HL-60 (cell line): ENCODE measurements around the gene SH3D19.

Experiments used
- DNase-seq, 2 experiments: peaks; one replicate each; pipeline ENCODE4 v3.0.0-alpha.2; 2010 to 2020; ENCODE audit warnings: low read depth in 1 of 2, low spot score in 1 of 2
- H3K27ac ChIP-seq: fragments of 250-450 bp; sonication (Bioruptor Pico); replicated peaks from 2 replicates; pipeline ENCODE4 v1.5.1; 2020; ENCODE audit warnings: mild to moderate bottlenecking, moderate library complexity
- H3K27me3 ChIP-seq: fragments of 250-450 bp; sonication (Bioruptor Pico); 2 replicates; pipeline ENCODE4 v1.5.1; 2021; ENCODE audit warnings: mild to moderate bottlenecking, moderate library complexity; ENCODE audit not compliant: insufficient read depth, poor library complexity, severe bottlenecking
- H3K4me3 ChIP-seq: replicated peaks from 2 replicates; pipeline ENCODE4 v1.5.1; 2011; ENCODE audit warnings: mild to moderate bottlenecking, control low read depth, low read length; ENCODE audit not compliant: insufficient read depth
- GABPA ChIP-seq: IDR thresholded peaks from 2 replicates; pipeline ENCODE4 v1.6.1; 2012; ENCODE audit warnings: low read depth
- POLR2AphosphoS5 ChIP-seq: IDR thresholded peaks from 2 replicates; pipeline ENCODE4 v1.6.1; 2012; ENCODE audit warnings: low read depth
- SPI1 ChIP-seq: IDR thresholded peaks from 2 replicates; pipeline ENCODE4 v1.6.1; 2012; ENCODE audit warnings: low read depth, mild to moderate bottlenecking, borderline replicate concordance
- TF ChIP-seq, protein P1 (sequence below): IDR thresholded peaks from 2 replicates; pipeline ENCODE4 v1.6.1; 2012; ENCODE audit warnings: low read depth; ENCODE audit not compliant: insufficient replicate concordance
- TF ChIP-seq, protein P2 (sequence below): IDR thresholded peaks from one replicate; pipeline ENCODE4 v1.5.1; 2011; ENCODE audit warnings: low read length, control low read depth, inconsistent platforms; ENCODE audit not compliant: insufficient read depth

SH3D19 gene

GRCh38 chr4:151157543-151157942 is 167.9 kb downstream of the SH3D19 start:
- TF ChIP-seq SPI1 (no peak), GABPA (no peak), POLR2AphosphoS5 (no peak)
- TF ChIP-seq, protein P1, sequence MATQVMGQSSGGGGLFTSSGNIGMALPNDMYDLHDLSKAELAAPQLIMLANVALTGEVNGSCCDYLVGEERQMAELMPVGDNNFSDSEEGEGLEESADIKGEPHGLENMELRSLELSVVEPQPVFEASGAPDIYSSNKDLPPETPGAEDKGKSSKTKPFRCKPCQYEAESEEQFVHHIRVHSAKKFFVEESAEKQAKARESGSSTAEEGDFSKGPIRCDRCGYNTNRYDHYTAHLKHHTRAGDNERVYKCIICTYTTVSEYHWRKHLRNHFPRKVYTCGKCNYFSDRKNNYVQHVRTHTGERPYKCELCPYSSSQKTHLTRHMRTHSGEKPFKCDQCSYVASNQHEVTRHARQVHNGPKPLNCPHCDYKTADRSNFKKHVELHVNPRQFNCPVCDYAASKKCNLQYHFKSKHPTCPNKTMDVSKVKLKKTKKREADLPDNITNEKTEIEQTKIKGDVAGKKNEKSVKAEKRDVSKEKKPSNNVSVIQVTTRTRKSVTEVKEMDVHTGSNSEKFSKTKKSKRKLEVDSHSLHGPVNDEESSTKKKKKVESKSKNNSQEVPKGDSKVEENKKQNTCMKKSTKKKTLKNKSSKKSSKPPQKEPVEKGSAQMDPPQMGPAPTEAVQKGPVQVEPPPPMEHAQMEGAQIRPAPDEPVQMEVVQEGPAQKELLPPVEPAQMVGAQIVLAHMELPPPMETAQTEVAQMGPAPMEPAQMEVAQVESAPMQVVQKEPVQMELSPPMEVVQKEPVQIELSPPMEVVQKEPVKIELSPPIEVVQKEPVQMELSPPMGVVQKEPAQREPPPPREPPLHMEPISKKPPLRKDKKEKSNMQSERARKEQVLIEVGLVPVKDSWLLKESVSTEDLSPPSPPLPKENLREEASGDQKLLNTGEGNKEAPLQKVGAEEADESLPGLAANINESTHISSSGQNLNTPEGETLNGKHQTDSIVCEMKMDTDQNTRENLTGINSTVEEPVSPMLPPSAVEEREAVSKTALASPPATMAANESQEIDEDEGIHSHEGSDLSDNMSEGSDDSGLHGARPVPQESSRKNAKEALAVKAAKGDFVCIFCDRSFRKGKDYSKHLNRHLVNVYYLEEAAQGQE, result no peak
- TF ChIP-seq, protein P2, sequence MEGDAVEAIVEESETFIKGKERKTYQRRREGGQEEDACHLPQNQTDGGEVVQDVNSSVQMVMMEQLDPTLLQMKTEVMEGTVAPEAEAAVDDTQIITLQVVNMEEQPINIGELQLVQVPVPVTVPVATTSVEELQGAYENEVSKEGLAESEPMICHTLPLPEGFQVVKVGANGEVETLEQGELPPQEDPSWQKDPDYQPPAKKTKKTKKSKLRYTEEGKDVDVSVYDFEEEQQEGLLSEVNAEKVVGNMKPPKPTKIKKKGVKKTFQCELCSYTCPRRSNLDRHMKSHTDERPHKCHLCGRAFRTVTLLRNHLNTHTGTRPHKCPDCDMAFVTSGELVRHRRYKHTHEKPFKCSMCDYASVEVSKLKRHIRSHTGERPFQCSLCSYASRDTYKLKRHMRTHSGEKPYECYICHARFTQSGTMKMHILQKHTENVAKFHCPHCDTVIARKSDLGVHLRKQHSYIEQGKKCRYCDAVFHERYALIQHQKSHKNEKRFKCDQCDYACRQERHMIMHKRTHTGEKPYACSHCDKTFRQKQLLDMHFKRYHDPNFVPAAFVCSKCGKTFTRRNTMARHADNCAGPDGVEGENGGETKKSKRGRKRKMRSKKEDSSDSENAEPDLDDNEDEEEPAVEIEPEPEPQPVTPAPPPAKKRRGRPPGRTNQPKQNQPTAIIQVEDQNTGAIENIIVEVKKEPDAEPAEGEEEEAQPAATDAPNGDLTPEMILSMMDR, result no peak
- Histone ChIP-seq H3K27me3 (no peaks in the 10 kb centered on the region), H3K27ac (no peak overlapping the region), H3K4me3 (no peak overlapping the region)
- no peak for DNase-seq

GRCh38 chr4:151153585-151153984 is 171.8 kb downstream of the SH3D19 start:
- no peak overlapping the region for H3K27ac ChIP-seq
- no peak overlapping the region for H3K4me3 ChIP-seq
- DNase-seq, result no peak
- H3K27me3 ChIP-seq, result no peaks in the 10 kb centered on the region
- TF ChIP-seq GABPA, result no peak
- TF ChIP-seq SPI1, result no peak
- TF ChIP-seq, protein P2, result no peak
- TF ChIP-seq POLR2AphosphoS5, result no peak
- TF ChIP-seq, protein P1, result no peak

DNA sequence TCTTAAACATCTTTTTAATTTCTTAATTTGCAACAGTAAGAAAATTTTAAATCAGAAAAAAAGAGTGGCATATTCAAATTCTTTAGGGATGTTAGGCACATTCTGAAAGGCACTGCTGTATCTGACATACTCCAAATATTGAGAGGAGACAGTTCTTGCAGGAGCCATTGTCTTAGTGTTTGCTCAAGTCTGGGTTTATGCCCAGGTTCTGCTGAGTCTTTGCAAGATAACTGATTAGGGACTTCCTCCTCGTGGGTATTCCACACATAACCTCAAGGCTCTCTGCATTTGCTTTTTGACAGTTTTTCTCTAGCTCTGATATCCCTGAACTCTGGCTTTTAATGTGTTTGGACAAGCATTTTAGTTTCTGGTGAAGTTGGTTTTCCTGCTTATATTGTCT is 173.4 kb downstream of the SH3D19 start:
- Histone ChIP-seq H3K4me3 (no peak overlapping the region), H3K27ac (no peak overlapping the region), H3K27me3 (no peaks in the 10 kb centered on the region)
- TF ChIP-seq, protein P2, result no peak
- TF ChIP-seq GABPA (no peak), SPI1 (no peak), POLR2AphosphoS5 (no peak)
- TF ChIP-seq, protein P1, result no peak
- no peak for DNase-seq
